ENCODE measurements around the gene RNASEL. TPM values are rescaled to one million over a fixed set of nuclear protein-coding genes. Genes with fewer than 3 reads are reported as not detected.

Gene RNASEL
- total RNA-seq, 1 experiment from 2014 or later, result 1.2 TPM

DNA sequence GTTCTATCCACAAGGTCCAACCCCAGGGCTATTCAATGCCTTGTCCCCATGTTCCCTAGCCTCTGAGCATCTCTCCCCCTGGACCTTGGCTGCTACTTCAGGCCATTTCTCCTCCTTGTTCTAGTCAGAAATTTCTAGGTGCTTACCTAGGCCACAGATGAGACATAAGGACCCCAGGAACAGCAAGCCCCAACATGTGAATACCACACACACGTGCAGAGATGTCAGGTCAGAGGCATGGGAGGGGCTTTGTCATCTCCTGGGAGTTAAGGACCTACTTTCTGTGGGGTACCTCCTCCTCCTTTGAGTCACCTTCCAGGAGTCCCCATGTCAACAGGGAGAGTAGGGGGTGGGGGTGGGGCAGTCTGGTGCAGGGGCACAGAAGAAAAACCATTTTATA is 22.3 kb upstream of the RNASEL start:
- H3K27ac ChIP-seq (ENCODE audit: low read length), result no peak overlapping the region
- peaks cover 10% of the 10 kb centered on the region; the same call in 1 of the 2 replicates for H3K27me3 ChIP-seq (ENCODE audit: control insufficient read depth, insufficient read depth, low read length)
- H3K4me1 ChIP-seq (ENCODE audit: control insufficient read depth, insufficient read depth, low read length), result no peaks in the 10 kb centered on the region; the same call in 1 of the 2 replicates
- ChIA-PET CTCF (no interaction called here), POLR2A (no interaction called here)
- no peaks in the 10 kb centered on the region for H3K9me3 ChIP-seq (ENCODE audit: control insufficient read depth, insufficient read depth, low read depth, low read length)
- H3K36me3 ChIP-seq (ENCODE audit: control insufficient read depth, insufficient read depth, low read length), result no peaks in the 10 kb centered on the region
- no peak for DNase-seq (ENCODE audit: low read depth, low spot score)
- intact Hi-C loops (cut with micrococcal nuclease; ENCODE audit: unreplicated experiment) (no loop called here), in situ Hi-C loops (cut with HindIII; ENCODE audit: low pct_unique_long_range_greater_than_20kb, low sequenced_read_pairs) (no loop called here)
- no peak for TF ChIP-seq SIN3A (IDR thresholded peaks at IDR 0.05; ENCODE audit: borderline replicate concordance, insufficient read depth, low read depth, low read length)
- TF ChIP-seq TCF7L2 (IDR thresholded peaks at IDR 0.05; ENCODE audit: low read depth, low read length), result no peak
- TF ChIP-seq, protein P1, sequence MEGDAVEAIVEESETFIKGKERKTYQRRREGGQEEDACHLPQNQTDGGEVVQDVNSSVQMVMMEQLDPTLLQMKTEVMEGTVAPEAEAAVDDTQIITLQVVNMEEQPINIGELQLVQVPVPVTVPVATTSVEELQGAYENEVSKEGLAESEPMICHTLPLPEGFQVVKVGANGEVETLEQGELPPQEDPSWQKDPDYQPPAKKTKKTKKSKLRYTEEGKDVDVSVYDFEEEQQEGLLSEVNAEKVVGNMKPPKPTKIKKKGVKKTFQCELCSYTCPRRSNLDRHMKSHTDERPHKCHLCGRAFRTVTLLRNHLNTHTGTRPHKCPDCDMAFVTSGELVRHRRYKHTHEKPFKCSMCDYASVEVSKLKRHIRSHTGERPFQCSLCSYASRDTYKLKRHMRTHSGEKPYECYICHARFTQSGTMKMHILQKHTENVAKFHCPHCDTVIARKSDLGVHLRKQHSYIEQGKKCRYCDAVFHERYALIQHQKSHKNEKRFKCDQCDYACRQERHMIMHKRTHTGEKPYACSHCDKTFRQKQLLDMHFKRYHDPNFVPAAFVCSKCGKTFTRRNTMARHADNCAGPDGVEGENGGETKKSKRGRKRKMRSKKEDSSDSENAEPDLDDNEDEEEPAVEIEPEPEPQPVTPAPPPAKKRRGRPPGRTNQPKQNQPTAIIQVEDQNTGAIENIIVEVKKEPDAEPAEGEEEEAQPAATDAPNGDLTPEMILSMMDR (IDR thresholded peaks at IDR 0.05), result no peak
- H3K4me3 ChIP-seq (ENCODE audit: low read depth in 2 of 2, low read length in 2 of 2), result no peak overlapping the region
- ATAC-seq, result no peak
- no TSS peak for BruUV-seq (replicated peaks)

DNA sequence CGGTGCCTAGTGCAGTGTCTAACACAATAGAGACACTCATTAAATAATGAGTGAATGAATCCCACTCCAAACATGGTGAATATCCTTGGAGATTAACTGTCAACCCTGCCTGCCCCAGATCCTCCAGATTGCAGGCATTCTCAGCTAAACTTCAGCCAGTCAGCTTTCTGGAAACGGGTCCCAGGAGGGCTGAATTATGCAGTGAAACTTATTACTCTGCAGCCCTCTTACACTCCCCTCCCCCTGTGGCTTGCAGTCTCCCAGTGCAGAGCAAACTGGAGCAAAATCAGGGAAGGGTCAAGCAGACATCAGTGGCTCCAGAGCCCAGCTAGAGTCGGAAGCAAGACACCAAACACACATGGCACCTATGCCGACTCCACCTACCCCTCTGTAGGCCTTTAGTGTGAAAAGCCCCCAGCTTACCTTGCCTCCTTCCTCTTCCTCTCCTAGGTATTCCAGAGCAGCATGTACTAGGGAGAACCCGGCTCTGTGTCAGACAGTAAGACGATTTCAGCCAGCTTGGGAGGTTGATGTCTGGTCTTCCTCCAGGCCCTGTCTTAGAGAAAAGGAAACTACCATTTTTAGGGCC is 21.6 kb upstream of the RNASEL start:
- intact Hi-C loops (cut with micrococcal nuclease; ENCODE audit: unreplicated experiment), result no loop called here
- Histone ChIP-seq H3K27me3 (ENCODE audit: control insufficient read depth, insufficient read depth, low read length) (peaks cover 10% of the 10 kb centered on the region), H3K9me3 (ENCODE audit: control insufficient read depth, insufficient read depth, low read depth, low read length) (no peaks in the 10 kb centered on the region), H3K4me3 (ENCODE audit: low read depth in 2 of 2, low read length in 2 of 2) (no peak overlapping the region), H3K4me1 (ENCODE audit: control insufficient read depth, insufficient read depth, low read length) (no peaks in the 10 kb centered on the region; the same call in 1 of the 2 replicates), H3K27ac (ENCODE audit: low read length) (no peak overlapping the region), H3K36me3 (ENCODE audit: control insufficient read depth, insufficient read depth, low read length) (no peaks in the 10 kb centered on the region)
- CTCF ChIA-PET, result no interaction called here
- ATAC-seq (no peak), DNase-seq (ENCODE audit: low read depth, low spot score) (no peak)
- no TSS peak for BruUV-seq (replicated peaks)
- POLR2A ChIA-PET, result no interaction called here
- TF ChIP-seq TCF7L2 (IDR thresholded peaks at IDR 0.05; ENCODE audit: low read depth, low read length) (no peak), SIN3A (IDR thresholded peaks at IDR 0.05; ENCODE audit: borderline replicate concordance, insufficient read depth, low read depth, low read length) (no peak), POLR2AphosphoS5 (IDR thresholded peaks at IDR 0.05; ENCODE audit: low read depth, low read length) (no peak)
- TF ChIP-seq, protein P2, sequence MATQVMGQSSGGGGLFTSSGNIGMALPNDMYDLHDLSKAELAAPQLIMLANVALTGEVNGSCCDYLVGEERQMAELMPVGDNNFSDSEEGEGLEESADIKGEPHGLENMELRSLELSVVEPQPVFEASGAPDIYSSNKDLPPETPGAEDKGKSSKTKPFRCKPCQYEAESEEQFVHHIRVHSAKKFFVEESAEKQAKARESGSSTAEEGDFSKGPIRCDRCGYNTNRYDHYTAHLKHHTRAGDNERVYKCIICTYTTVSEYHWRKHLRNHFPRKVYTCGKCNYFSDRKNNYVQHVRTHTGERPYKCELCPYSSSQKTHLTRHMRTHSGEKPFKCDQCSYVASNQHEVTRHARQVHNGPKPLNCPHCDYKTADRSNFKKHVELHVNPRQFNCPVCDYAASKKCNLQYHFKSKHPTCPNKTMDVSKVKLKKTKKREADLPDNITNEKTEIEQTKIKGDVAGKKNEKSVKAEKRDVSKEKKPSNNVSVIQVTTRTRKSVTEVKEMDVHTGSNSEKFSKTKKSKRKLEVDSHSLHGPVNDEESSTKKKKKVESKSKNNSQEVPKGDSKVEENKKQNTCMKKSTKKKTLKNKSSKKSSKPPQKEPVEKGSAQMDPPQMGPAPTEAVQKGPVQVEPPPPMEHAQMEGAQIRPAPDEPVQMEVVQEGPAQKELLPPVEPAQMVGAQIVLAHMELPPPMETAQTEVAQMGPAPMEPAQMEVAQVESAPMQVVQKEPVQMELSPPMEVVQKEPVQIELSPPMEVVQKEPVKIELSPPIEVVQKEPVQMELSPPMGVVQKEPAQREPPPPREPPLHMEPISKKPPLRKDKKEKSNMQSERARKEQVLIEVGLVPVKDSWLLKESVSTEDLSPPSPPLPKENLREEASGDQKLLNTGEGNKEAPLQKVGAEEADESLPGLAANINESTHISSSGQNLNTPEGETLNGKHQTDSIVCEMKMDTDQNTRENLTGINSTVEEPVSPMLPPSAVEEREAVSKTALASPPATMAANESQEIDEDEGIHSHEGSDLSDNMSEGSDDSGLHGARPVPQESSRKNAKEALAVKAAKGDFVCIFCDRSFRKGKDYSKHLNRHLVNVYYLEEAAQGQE (IDR thresholded peaks at IDR 0.05; ENCODE audit: insufficient read depth in 1 of 2, low read depth in 2 of 2, low read length in 1 of 2), result no peak
- TF ChIP-seq, protein P1 (IDR thresholded peaks at IDR 0.05), result no peak
- in situ Hi-C loops (cut with HindIII; ENCODE audit: low pct_unique_long_range_greater_than_20kb, low sequenced_read_pairs), result no loop called here

All from Panc1 (cell line).